Myocyte (in vitro differentiated cells): Measurements from ENCODE around the gene AKAP17A. TPM values are rescaled to one million over a fixed set of nuclear protein-coding genes. Genes with fewer than 3 reads are reported as not detected.

Source experiments
- DNase-seq: peaks from one replicate; pipeline ENCODE4 v3.0.0-alpha.2; 2012; ENCODE audit warnings: low read depth
- total RNA-seq: library from RNA; depleted of rRNA; stranded (reverse); fragments of >200 nt; gene quantifications from 2 replicates; pipeline ENCODE4 v1.2.3, GENCODE V29; 2014

The AKAP17A gene
- total RNA-seq, 1 donor from 2014 or later, result 39.7 TPM

GRCh38 chrX:1582686-1583437 is 8.5 kb upstream of the AKAP17A start:
- DNase-seq, result no peak

GRCh38 chrX:1584237-1585011 is 7.0 kb upstream of the AKAP17A start:
- no peak for DNase-seq

GRCh38 chrX:1587161-1587560 is 4.2 kb upstream of the AKAP17A start:
- DNase-seq, result no peak

GRCh38 chrX:1589356-1590130 is 1.9 kb upstream of the AKAP17A start:
- DNase-seq, result no peak

GRCh38 chrX:1591863-1592469 is 562 bp downstream of the AKAP17A start:
- no peak for DNase-seq

- no peak for DNase-seq
Observed at GRCh38 chrX:1592470-1593142, 1.2 kb downstream of the AKAP17A start.

- no peak for DNase-seq
Observed at GRCh38 chrX:1593286-1594271, 2.2 kb downstream of the AKAP17A start.

- DNase-seq, result no peak
Observed at GRCh38 chrX:1595711-1596060, 4.3 kb downstream of the AKAP17A start.

GRCh38 chrX:1596676-1597344 is 5.4 kb downstream of the AKAP17A start:
- no peak for DNase-seq

- DNase-seq, result no peak
Observed at GRCh38 chrX:1597345-1598020, 6.1 kb downstream of the AKAP17A start.

GRCh38 chrX:1598021-1598875 is 6.8 kb downstream of the AKAP17A start:
- no peak for DNase-seq

- DNase-seq, result no peak
Observed at GRCh38 chrX:1598876-1599790, 7.7 kb downstream of the AKAP17A start.

- DNase-seq, result no peak
Observed at GRCh38 chrX:1599791-1600405, 8.5 kb downstream of the AKAP17A start.

- DNase-seq, result no peak
Observed at GRCh38 chrX:1600406-1601050, 9.1 kb downstream of the AKAP17A start.

GRCh38 chrX:1601051-1601767 is 9.8 kb downstream of the AKAP17A start:
- DNase-seq, result no peak
